ENCODE results near the gene CTDNEP1. TPM values are rescaled to one million over a fixed set of nuclear protein-coding genes. Genes with fewer than 3 reads are reported as not detected.

CTDNEP1 gene
- polyA plus RNA-seq, 1 donor, result 124 TPM

DNA sequence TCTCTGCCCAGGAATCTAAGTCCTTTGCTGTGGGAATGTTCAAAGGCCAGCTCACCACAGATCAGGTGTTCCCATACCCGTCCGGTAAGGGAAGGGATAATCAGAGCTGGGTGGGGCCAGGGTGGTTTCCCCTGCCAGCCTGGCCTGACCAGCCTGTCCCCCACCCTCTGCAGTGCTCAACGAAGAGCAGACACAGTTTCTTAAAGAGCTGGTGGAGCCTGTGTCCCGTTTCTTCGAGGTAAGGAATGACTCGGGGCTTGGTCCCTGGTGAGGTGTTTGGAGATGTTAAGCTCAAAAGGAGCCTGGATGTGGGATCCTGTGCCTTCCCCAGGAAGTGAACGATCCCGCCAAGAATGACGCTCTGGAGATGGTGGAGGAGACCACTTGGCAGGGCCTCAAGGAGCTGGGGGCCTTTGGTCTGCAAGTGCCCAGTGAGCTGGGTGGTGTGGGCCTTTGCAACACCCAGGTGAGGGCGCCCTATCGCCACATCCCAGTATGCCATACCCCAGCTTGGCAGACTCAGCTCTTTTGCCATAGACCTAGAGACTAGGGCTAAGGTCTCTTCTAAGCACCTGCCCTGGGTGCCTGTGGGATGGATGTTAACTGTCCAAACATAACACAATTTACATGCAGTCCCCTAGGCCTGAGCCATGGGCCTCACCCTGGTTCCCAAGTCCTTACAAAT is 30.8 kb downstream of the CTDNEP1 start:
- WGBS (ENCODE audit: insufficient coverage, low lambda C conversion rate), result no CpG with 5 or more reads among the region's 11 CpGs
- Histone ChIP-seq H3K4me1 (ENCODE audit: control insufficient read depth, insufficient read depth, low read length) (peaks cover 28% of the 10 kb centered on the region), H3K36me3 (ENCODE audit: control insufficient read depth, insufficient read depth, low read length) (peaks cover 47% of the 10 kb centered on the region), H3K27ac (ENCODE audit: low read length) (peak overlapping the region; percentile 90), H3K4me3 (ENCODE audit: low read length) (peak overlapping the region; percentile 85), H3K27me3 (ENCODE audit: control insufficient read depth, insufficient read depth, low read length) (peaks cover 18% of the 10 kb centered on the region), H3K9me3 (ENCODE audit: control insufficient read depth, low read depth, low read length) (no peaks in the 10 kb centered on the region)
- DNase-seq, result peak; percentile 61 to 74

DNA sequence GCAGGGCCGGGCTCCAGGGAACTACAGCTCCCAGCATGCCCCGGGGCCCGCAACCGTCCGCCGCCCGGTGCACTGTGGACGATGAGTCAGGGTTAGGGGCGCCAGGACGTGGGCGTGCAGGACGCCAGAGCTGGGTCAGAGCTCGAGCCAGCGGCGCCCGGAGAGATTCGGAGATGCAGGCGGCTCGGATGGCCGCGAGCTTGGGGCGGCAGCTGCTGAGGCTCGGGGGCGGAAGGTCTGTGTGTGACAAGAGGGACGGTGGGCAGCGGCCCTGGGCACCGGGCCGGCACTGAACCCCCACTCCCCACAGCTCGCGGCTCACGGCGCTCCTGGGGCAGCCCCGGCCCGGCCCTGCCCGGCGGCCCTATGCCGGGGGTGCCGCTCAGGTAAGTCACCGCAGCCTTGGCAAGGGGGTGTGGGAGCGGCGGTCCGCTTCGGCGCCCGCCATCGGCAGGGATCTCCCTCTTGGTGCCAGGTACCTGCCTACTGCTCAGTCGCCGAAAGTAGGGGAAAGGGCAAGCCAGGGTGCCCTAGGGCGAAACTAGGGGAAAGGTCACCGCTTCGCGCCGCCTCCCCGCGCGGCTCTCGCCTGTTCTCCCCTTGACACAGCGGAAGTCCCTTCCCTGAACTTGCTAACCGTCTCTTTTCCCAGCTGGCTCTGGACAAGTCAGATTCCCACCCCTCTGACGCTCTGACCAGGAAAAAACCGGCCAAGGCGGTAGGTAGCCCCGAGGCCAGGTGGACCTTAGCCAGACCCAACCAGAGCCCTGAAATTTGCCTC is 31.5 kb downstream of the CTDNEP1 start, which contains the start of the genes ACADVL and DLG4:
TSS of gene ACADVL (plus strand) at position 127 of the 781 bp plus-strand sequence. CDS start at position 174, 47 bp downstream.
TSS of gene DLG4 (minus strand) at position 25 of the 781 bp plus-strand sequence.
- DNase-seq, result peak; percentile 86 to 90
- Histone ChIP-seq H3K36me3 (ENCODE audit: control insufficient read depth, insufficient read depth, low read length) (peaks cover 40% of the 10 kb centered on the region), H3K27me3 (ENCODE audit: control insufficient read depth, insufficient read depth, low read length) (peaks cover 24% of the 10 kb centered on the region), H3K9me3 (ENCODE audit: control insufficient read depth, low read depth, low read length) (no peaks in the 10 kb centered on the region), H3K4me1 (ENCODE audit: control insufficient read depth, insufficient read depth, low read length) (peaks cover 31% of the 10 kb centered on the region), H3K27ac (ENCODE audit: low read length) (peak within 1 kb of the TSS; percentile 90), H3K4me3 (ENCODE audit: low read length) (peak within 1 kb of the TSS; percentile 85)
- no CpG with 5 or more reads among the region's 63 CpGs for WGBS (ENCODE audit: insufficient coverage, low lambda C conversion rate)

DNA sequence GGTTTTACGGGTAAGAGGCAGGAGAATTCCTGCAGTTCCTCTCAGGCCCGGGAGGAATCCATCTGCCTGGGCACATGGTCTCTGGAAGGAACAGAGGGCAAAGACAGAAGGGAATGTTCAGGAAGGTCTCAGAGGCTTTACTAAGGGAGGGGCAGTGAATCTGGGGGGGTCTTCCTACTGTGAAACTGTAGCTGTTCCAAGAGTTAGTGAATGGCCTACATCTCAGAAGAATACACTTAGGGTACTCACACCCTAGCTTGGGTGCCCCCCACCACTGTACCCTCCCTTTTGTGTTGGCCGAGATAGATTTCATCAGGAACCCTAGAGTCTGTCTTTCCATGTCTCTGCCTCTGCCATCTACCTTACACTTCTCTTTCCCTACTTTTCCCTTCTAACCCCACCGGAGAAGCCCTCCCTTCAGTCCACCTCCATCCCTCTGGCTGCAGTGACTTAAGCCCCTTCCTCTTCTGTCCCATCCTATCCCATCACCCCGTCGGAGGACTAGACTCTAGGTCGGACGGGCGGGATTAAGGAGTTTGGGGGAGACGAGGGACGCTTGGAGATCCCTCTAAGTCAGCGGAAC is 32.2 kb downstream of the CTDNEP1 start:
- DNase-seq, result no peak
- Histone ChIP-seq H3K27ac (ENCODE audit: low read length) (peak overlapping the region; percentile 90), H3K4me1 (ENCODE audit: control insufficient read depth, insufficient read depth, low read length) (peaks cover 38% of the 10 kb centered on the region), H3K9me3 (ENCODE audit: control insufficient read depth, low read depth, low read length) (no peaks in the 10 kb centered on the region), H3K36me3 (ENCODE audit: control insufficient read depth, insufficient read depth, low read length) (peaks cover 33% of the 10 kb centered on the region), H3K4me3 (ENCODE audit: low read length) (peak overlapping the region; percentile 85), H3K27me3 (ENCODE audit: control insufficient read depth, insufficient read depth, low read length) (peaks cover 24% of the 10 kb centered on the region)
- WGBS (ENCODE audit: insufficient coverage, low lambda C conversion rate), result 75% methylated on average over 4 of the region's 12 CpGs

DNA sequence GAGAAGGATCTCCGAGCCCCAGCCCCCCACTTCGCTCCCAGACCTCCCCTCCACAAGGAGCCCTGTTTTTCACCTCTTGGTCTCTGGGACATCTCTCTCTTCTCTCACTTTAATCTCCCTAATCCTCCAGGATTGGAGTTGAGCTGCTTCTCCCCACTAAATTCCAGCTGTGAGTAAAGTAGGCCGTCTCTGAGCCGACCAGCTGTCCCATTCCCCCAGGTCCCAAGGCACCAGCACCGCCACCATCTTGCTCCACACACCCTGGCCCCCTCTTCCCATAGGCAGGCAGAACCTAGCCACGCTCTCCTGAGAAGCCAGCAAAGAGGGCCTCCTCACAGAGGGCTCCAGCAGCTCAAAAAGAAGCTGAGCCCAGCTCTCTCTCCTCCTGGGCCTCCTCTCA is 32.8 kb downstream of the CTDNEP1 start:
- DNase-seq, result no peak
- Histone ChIP-seq H3K27me3 (ENCODE audit: control insufficient read depth, insufficient read depth, low read length) (peaks cover 24% of the 10 kb centered on the region), H3K4me1 (ENCODE audit: control insufficient read depth, insufficient read depth, low read length) (peaks cover 43% of the 10 kb centered on the region), H3K9me3 (ENCODE audit: control insufficient read depth, low read depth, low read length) (no peaks in the 10 kb centered on the region), H3K36me3 (ENCODE audit: control insufficient read depth, insufficient read depth, low read length) (peaks cover 28% of the 10 kb centered on the region), H3K4me3 (ENCODE audit: low read length) (no peak overlapping the region), H3K27ac (ENCODE audit: low read length) (no peak overlapping the region)
- no CpG with 5 or more reads among the region's 6 CpGs for WGBS (ENCODE audit: insufficient coverage, low lambda C conversion rate)

DNA sequence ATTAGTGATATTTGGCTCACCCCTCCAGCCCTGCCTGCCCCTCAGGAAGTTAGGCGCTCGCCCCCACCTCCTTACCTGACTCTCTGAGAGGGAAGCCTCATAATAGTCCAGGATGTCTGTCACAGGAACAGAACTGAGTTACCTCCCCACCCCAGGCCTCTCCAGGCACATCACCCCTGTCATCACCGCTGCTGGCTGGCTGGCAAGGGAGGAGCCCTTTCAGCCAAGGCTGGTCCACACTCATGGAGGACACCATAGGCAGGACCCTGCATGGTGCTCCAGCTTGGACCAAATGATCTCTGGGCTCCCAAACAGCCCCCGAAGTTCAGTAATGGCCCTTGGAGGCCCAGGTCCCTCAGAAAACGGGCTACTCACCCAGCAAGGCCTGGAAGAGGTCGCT is 33.4 kb downstream of the CTDNEP1 start:
- Histone ChIP-seq H3K36me3 (ENCODE audit: control insufficient read depth, insufficient read depth, low read length) (peaks cover 22% of the 10 kb centered on the region), H3K27me3 (ENCODE audit: control insufficient read depth, insufficient read depth, low read length) (peaks cover 24% of the 10 kb centered on the region), H3K9me3 (ENCODE audit: control insufficient read depth, low read depth, low read length) (no peaks in the 10 kb centered on the region), H3K27ac (ENCODE audit: low read length) (no peak overlapping the region), H3K4me1 (ENCODE audit: control insufficient read depth, insufficient read depth, low read length) (peaks cover 46% of the 10 kb centered on the region), H3K4me3 (ENCODE audit: low read length) (no peak overlapping the region)
- no peak for DNase-seq
- no CpG with 5 or more reads among the region's 6 CpGs for WGBS (ENCODE audit: insufficient coverage, low lambda C conversion rate)

DNA sequence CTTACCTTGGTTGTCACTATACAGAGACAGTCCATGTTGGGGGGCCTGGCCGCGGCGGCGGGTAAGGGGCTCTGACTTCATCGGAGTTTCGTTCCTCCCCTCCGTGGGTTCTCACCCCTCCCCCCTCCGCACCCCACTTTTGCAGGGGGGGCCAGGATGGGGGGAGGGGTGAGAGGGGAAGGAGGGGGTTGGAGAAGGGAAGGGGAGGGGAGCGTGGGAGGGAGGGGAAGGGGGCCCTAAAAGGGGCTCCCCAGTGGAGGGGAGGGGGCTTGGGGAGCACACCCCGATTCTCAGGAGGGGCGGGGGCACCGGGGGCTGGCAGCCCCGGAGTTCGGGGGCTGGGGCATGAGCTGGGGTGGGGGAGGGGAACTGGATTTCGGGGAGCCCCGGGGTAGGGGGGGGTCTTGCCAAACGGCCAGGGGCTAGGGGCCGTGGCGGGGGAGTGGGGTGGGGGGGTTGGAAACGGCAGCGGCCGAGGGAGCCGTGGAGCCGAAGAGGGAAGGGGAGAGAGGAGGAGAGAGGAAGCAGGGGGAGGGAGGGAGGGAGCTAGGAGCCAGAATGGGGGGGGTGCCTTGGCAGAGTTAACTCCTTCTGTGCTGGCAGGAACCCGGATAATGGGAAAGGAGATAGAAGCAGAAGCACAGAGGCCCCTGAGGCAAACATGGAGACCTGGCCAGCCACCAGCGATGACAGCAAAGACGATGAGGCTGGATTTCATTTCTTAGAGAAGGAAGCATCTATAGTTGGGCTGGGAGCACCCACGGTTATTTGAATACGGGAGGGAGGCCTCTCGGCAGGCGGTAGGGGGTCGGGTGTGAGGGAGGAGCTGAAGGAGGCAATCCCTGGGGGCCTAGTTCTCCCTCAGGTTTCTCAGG is 34.2 kb downstream of the CTDNEP1 start:
- DNase-seq, result no peak
- 20% methylated on average over 1 of the region's 32 CpGs for WGBS (ENCODE audit: insufficient coverage, low lambda C conversion rate)
- Histone ChIP-seq H3K27ac (ENCODE audit: low read length) (no peak overlapping the region), H3K4me1 (ENCODE audit: control insufficient read depth, insufficient read depth, low read length) (peaks cover 46% of the 10 kb centered on the region), H3K27me3 (ENCODE audit: control insufficient read depth, insufficient read depth, low read length) (peaks cover 28% of the 10 kb centered on the region), H3K36me3 (ENCODE audit: control insufficient read depth, insufficient read depth, low read length) (peaks cover 14% of the 10 kb centered on the region), H3K9me3 (ENCODE audit: control insufficient read depth, low read depth, low read length) (no peaks in the 10 kb centered on the region), H3K4me3 (ENCODE audit: low read length) (peak overlapping the region; percentile 30)

DNA sequence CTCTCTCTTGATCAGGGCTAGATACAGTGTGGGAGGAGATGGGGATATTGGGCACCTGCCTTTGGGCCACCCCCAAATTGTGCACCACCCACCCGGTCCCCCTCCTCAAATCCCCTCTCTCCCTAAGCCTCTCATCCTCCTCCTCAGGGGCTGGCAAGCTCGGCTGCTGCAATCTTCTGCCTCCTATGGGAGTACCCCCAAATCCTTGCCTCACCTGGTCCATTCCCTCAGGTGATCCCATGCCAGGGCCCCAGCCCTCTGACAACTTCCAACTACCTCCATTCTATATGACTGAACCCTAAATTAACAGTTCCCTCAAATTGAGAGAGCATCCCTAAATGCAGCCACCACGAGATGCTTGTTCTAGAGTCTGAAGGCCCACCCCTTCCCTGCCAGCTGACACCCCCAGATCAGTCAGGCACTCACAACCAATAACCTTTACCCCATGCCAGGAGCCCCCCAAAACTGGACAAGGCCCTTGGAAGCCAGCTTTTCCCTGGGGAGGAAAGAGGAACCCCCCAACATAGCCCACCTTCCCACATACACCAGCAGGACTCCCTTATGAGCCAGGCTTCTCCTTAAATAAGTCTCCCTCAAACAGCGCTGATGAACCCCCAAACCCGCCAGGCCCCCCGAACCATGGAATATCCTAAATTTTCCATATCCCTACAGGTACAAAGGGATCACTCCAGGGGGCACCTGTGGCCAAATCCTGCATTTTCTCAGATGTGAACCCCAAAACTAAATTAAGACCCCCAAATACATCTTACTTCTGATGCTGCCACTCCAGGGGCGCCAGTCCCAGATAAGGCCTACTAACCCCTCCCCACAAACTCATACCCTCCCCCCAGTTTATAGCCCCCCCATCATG is 35.1 kb downstream of the CTDNEP1 start:
- no peaks in the 10 kb centered on the region for H3K9me3 ChIP-seq (ENCODE audit: control insufficient read depth, low read depth, low read length)
- DNase-seq, result no peak
- peaks cover 35% of the 10 kb centered on the region for H3K27me3 ChIP-seq (ENCODE audit: control insufficient read depth, insufficient read depth, low read length)
- no peak overlapping the region for H3K27ac ChIP-seq (ENCODE audit: low read length)
- peaks cover 5% of the 10 kb centered on the region for H3K36me3 ChIP-seq (ENCODE audit: control insufficient read depth, insufficient read depth, low read length)
- H3K4me3 ChIP-seq (ENCODE audit: low read length), result peak overlapping the region; percentile 30
- no CpG with 5 or more reads among the region's 7 CpGs for WGBS (ENCODE audit: insufficient coverage, low lambda C conversion rate)
- peaks cover 41% of the 10 kb centered on the region for H3K4me1 ChIP-seq (ENCODE audit: control insufficient read depth, insufficient read depth, low read length)

DNA sequence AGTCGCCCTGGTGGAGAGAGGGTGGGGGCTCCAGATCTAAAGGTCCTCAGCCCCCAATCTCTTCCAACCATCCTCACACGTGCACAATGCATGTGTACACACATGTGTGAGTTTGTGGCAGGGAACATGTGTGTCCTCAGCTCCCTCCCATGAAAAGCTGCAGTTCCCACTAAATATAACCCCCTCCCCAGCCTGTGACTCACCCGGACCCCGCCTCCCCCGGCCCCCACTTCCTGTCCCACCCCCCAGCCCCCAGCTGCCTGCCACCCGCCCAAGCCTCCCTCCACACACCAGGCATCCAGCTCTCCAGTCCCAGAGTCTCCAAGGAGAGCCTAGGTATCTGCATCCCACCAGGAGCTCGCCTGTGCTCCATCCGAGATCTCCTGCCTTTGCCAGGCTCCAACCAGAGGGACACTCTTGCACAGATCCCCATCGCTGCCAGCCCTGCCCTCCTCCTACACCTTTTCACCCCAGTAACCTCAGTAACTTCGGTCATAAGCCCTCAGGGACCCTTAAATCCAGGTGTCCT is 35.8 kb downstream of the CTDNEP1 start:
- Histone ChIP-seq H3K9me3 (ENCODE audit: control insufficient read depth, low read depth, low read length) (no peaks in the 10 kb centered on the region), H3K36me3 (ENCODE audit: control insufficient read depth, insufficient read depth, low read length) (no peaks in the 10 kb centered on the region), H3K4me1 (ENCODE audit: control insufficient read depth, insufficient read depth, low read length) (peaks cover 33% of the 10 kb centered on the region), H3K27ac (ENCODE audit: low read length) (peak overlapping the region; percentile 83), H3K4me3 (ENCODE audit: low read length) (no peak overlapping the region), H3K27me3 (ENCODE audit: control insufficient read depth, insufficient read depth, low read length) (peaks cover 41% of the 10 kb centered on the region)
- DNase-seq, result no peak
- WGBS (ENCODE audit: insufficient coverage, low lambda C conversion rate), result no CpG with 5 or more reads among the region's 10 CpGs

DNA sequence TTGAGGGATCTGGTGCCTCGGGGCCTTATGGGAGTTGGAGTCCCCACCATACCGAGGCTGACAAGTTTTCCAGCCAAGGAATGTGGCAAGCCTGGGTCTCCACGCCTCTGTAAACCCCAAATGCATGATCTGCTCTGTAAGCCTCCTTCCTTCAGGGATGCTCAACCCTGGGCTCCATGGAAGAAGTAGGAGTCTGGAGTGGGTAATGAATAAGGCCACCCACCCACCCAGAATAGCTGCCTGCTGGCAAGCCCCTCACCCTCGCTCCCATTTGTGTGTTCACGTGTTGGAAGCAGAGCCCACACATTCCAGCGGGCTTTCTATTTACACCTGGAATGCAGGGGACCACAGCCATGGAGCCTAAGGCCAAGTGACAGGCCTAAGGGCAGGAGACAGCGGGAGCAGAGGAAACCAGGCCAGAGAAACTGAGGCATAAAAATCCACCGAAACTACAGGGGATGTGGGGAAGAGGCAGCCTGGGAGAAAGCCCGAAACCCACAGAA is 36.3 kb downstream of the CTDNEP1 start:
- Histone ChIP-seq H3K9me3 (ENCODE audit: control insufficient read depth, low read depth, low read length) (no peaks in the 10 kb centered on the region), H3K36me3 (ENCODE audit: control insufficient read depth, insufficient read depth, low read length) (no peaks in the 10 kb centered on the region), H3K27me3 (ENCODE audit: control insufficient read depth, insufficient read depth, low read length) (peaks cover 46% of the 10 kb centered on the region), H3K4me1 (ENCODE audit: control insufficient read depth, insufficient read depth, low read length) (peaks cover 31% of the 10 kb centered on the region), H3K4me3 (ENCODE audit: low read length) (peak overlapping the region; percentile 47), H3K27ac (ENCODE audit: low read length) (peak overlapping the region; percentile 83)
- no peak for DNase-seq
- WGBS (ENCODE audit: insufficient coverage, low lambda C conversion rate), result 40% methylated on average over 1 of the region's 9 CpGs
